ENCODE results near the gene CYP3A5.

DNA sequence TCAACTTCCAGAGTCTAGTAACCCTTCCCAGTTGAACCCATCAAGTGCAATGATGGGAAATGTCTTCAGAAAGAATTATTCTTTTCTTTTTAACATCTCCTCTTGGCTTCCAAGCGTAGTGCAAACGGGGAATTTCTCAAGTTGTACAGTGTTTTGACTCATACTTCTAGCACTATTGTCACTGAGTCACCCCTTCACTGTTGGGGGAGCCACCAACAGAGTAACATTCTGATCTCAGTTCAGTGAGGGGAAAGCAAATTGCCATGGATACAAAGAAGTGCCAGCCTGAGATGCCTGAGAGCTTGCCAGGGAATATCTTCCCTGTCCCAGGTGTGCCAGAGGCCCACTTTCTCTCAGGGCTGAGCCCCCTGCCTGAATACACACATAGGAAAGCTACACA is 31.0 kb downstream of the CYP3A5 start:
- TF ChIP-seq, protein P1, sequence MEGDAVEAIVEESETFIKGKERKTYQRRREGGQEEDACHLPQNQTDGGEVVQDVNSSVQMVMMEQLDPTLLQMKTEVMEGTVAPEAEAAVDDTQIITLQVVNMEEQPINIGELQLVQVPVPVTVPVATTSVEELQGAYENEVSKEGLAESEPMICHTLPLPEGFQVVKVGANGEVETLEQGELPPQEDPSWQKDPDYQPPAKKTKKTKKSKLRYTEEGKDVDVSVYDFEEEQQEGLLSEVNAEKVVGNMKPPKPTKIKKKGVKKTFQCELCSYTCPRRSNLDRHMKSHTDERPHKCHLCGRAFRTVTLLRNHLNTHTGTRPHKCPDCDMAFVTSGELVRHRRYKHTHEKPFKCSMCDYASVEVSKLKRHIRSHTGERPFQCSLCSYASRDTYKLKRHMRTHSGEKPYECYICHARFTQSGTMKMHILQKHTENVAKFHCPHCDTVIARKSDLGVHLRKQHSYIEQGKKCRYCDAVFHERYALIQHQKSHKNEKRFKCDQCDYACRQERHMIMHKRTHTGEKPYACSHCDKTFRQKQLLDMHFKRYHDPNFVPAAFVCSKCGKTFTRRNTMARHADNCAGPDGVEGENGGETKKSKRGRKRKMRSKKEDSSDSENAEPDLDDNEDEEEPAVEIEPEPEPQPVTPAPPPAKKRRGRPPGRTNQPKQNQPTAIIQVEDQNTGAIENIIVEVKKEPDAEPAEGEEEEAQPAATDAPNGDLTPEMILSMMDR (IDR thresholded peaks at IDR 0.05) = no peak
- TF ChIP-seq POLR2A (IDR thresholded peaks at IDR 0.05) = no peak
